Nephron (organoid): ENCODE data around the gene CLVS2.

Source experiments
- H3K27ac Mint-ChIP-seq, 3 experiments: 2 replicates each; pipeline ENCODE4 v1.8.0; 2020; ENCODE audit warnings: mixed read lengths in 3 of 3, mild to moderate bottlenecking in 2 of 3, moderate library complexity in 1 of 3
- H3K27me3 Mint-ChIP-seq: 2 replicates; pipeline ENCODE4 v1.8.0; 2021; ENCODE audit warnings: low read depth, mild to moderate bottlenecking, moderate library complexity, mixed read lengths
- H3K36me3 Mint-ChIP-seq: 2 replicates; pipeline ENCODE4 v1.8.0; 2020; ENCODE audit warnings: low read depth, mixed read lengths
- H3K4me1 Mint-ChIP-seq: 2 replicates; pipeline ENCODE4 v1.8.0; 2020; ENCODE audit warnings: mixed read lengths
- H3K4me3 Mint-ChIP-seq, 3 experiments: 2 replicates each; pipeline ENCODE4 v1.8.0; 2020; ENCODE audit warnings: mild to moderate bottlenecking in 3 of 3, mixed read lengths in 3 of 3, moderate library complexity in 2 of 3
- H3K9me3 Mint-ChIP-seq: 2 replicates; pipeline ENCODE4 v1.8.0; 2020; ENCODE audit warnings: mixed read lengths
- TF ChIP-seq, protein P1 (sequence below), 3 experiments: fragments of 200-600 bp; sonication (generic); IDR thresholded peaks; one replicate each; pipeline ENCODE4 v1.5.0; 2021; ENCODE audit warnings: antibody characterized with exemption in 3 of 3; ENCODE audit not compliant: unreplicated experiment in 3 of 3

CLVS2 gene

DNA sequence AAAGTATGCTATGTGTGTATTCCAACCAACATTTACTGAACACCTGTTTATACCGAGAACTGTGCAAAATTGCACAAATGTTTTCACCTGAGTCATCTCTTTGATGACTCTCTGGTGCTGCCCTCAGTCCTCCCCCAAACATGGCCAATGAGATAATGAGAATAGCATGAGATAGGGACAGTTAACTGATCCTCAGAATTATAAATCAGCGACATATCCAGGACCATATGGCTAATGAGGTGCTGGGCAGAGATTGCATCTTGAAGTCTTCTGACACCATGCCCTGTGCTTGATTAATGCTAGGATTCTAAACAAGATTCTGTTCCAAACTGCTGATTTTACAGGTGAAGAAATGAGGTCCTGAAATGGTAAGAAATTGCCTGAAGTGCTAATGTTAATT is 13.0 kb downstream of the CLVS2 start:
- H3K27me3 Mint-ChIP-seq, result peaks cover 7% of the 10 kb centered on the region
- no peaks in the 10 kb centered on the region for H3K9me3 Mint-ChIP-seq
- H3K4me1 Mint-ChIP-seq, result no peaks in the 10 kb centered on the region
- no peak overlapping the region for H3K27ac Mint-ChIP-seq
- H3K36me3 Mint-ChIP-seq, result no peaks in the 10 kb centered on the region
- TF ChIP-seq, protein P1, sequence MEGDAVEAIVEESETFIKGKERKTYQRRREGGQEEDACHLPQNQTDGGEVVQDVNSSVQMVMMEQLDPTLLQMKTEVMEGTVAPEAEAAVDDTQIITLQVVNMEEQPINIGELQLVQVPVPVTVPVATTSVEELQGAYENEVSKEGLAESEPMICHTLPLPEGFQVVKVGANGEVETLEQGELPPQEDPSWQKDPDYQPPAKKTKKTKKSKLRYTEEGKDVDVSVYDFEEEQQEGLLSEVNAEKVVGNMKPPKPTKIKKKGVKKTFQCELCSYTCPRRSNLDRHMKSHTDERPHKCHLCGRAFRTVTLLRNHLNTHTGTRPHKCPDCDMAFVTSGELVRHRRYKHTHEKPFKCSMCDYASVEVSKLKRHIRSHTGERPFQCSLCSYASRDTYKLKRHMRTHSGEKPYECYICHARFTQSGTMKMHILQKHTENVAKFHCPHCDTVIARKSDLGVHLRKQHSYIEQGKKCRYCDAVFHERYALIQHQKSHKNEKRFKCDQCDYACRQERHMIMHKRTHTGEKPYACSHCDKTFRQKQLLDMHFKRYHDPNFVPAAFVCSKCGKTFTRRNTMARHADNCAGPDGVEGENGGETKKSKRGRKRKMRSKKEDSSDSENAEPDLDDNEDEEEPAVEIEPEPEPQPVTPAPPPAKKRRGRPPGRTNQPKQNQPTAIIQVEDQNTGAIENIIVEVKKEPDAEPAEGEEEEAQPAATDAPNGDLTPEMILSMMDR (IDR thresholded peaks at IDR 0.05; ENCODE audit: unreplicated experiment in 3 of 3), result no peak
- no peak overlapping the region for H3K4me3 Mint-ChIP-seq

DNA sequence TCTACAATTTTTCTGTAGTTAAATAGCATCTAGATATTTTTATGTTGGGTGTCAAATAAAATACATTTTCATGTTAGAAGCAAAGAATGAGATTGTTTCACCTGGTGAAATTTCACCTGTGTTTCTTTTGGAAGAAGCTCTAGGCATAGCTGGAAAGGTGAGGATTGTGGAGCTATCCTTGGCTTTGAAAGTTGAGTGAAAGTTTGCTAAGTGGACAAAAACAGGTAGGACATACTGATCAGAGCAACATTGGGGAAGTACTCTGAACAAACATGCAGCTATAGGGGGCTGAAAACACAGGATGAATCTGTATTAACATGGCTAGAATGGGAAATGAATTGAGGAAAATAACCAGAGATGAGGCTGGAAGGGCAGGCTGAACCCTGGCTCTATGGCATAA is 18.8 kb downstream of the CLVS2 start:
- Mint-ChIP-seq H3K27ac (no peak overlapping the region), H3K9me3 (no peaks in the 10 kb centered on the region), H3K4me3 (no peak overlapping the region), H3K4me1 (no peaks in the 10 kb centered on the region), H3K27me3 (no peaks in the 10 kb centered on the region), H3K36me3 (no peaks in the 10 kb centered on the region)
- TF ChIP-seq, protein P1 (IDR thresholded peaks at IDR 0.05; ENCODE audit: unreplicated experiment in 3 of 3), result no peak

DNA sequence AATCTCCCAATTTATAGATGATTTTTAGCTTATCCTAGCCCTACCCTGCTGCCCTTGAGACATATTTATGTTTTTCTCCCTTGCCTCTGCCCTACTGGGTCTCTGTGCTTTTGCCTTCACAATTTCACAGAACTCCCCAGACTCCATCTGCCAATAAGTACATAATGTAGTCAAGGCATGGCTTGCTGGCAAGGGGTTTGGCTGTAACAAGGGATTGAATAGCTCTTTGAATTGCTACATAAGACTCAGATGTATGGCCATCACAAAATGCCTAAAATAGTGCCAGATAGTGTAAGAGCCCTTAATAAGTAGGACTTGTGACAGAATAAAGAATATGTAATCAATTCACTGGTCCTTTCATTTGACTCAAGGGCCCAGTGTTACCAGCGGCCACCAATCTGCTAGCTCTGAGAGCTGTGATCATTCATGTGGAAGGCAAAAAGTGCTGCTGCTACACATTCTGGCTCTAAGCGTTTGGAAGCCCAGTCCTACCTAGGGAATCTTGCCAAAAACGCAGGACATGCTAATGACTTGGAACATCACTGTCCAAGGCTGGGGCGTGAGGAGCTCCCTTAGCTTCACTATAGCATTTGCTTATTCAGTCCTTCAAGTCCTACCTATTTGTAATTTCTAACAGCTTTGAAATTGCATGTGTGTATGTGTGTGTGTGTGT is 20.5 kb downstream of the CLVS2 start:
- Mint-ChIP-seq H3K36me3 (no peaks in the 10 kb centered on the region), H3K4me1 (no peaks in the 10 kb centered on the region), H3K27ac (no peak overlapping the region), H3K4me3 (no peak overlapping the region), H3K27me3 (no peaks in the 10 kb centered on the region), H3K9me3 (no peaks in the 10 kb centered on the region)
- TF ChIP-seq, protein P1 (IDR thresholded peaks at IDR 0.05; ENCODE audit: unreplicated experiment in 3 of 3), result no peak

DNA sequence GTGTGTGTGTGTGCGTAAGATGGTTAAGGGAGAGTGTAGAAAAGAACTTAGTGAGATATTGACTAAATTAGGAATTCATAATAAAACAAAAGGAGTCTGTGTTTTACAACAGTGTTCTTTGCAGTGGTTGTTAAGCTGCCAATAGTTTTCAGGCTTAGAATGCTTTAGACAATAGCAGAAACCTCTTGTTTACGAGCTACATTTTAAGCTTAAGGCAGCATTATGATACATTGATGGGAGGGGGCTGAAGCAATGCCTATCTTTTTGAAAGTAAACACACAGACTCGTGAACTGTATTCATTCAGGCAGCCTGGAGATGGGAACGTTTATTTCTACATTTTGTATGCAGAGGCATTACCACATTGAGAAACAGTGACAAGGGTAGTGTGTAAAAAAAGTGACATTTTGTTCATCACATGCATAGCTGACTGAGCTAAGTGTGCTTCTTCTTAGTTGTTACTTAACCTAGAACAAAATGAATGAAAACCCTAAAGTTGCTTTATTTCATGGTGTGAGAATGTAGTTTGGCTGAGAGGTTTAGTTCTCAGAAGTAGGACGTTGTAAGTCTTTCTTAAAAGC is 21.2 kb downstream of the CLVS2 start:
- no peaks in the 10 kb centered on the region for H3K4me1 Mint-ChIP-seq
- no peaks in the 10 kb centered on the region for H3K9me3 Mint-ChIP-seq
- H3K4me3 Mint-ChIP-seq, result no peak overlapping the region
- no peak overlapping the region for H3K27ac Mint-ChIP-seq
- no peaks in the 10 kb centered on the region for H3K27me3 Mint-ChIP-seq
- TF ChIP-seq, protein P1 (IDR thresholded peaks at IDR 0.05; ENCODE audit: unreplicated experiment in 3 of 3), result no peak
- H3K36me3 Mint-ChIP-seq, result no peaks in the 10 kb centered on the region

DNA sequence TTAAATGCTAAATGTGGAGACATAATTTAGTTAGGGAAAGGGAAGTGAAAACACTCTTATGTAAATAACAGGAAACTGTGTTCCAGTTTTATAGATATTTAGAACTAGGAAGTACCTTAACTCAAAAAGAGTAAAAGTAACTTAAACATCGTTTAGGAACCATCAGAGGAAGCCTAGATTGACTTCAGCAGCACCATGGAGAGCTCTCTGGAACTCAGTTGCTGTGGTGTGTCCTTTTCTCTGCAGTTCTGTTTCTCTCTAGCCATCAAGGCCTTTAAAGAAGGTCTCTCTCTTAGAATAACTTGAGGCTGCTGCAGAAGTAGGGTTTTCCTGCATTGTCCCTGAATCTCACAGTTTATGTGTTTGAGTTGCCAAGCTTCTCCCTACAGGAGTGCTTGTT is 26.9 kb downstream of the CLVS2 start:
- Mint-ChIP-seq H3K4me3 (no peak overlapping the region), H3K36me3 (no peaks in the 10 kb centered on the region), H3K27ac (no peak overlapping the region), H3K27me3 (no peaks in the 10 kb centered on the region), H3K9me3 (no peaks in the 10 kb centered on the region), H3K4me1 (no peaks in the 10 kb centered on the region)
- TF ChIP-seq, protein P1 (IDR thresholded peaks at IDR 0.05; ENCODE audit: unreplicated experiment in 3 of 3), result no peak

DNA sequence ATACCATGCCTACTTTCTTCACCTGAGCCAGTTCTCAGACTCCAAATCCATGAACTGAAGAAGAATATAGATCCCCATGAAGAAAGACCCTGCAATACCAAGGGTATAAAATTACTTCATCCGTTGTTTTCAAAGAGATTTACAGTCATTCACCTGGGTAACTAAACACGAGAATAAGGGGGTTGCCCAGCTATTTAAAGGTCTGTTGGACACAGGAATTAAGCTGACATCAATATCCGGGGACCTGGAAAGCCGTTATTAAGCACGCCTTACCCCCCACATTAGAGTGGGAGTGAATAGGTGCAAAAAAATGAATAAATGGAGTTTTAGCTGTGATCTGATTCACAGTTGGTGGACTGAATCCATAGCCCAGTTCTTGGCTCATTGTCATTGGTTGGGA is 28.9 kb downstream of the CLVS2 start:
- Mint-ChIP-seq H3K27me3 (no peaks in the 10 kb centered on the region), H3K27ac (no peak overlapping the region), H3K4me1 (no peaks in the 10 kb centered on the region), H3K9me3 (no peaks in the 10 kb centered on the region), H3K36me3 (no peaks in the 10 kb centered on the region), H3K4me3 (no peak overlapping the region)
- TF ChIP-seq, protein P1 (IDR thresholded peaks at IDR 0.05; ENCODE audit: unreplicated experiment in 3 of 3), result no peak
